HG03378 (cell line): ENCODE data around the gene RGS7.
"Not testable (repeated sequence)": the region's sequence is repeated elsewhere in the genome, so short reads cannot be mapped to it uniquely, and the experiment has no call there.

Experiments used
- ATAC-seq: cut with Tn5 transposase; IDR thresholded peaks from one replicate; pipeline ENCODE4 v1.9.1; 2021; ENCODE audit warnings: mild to moderate bottlenecking, moderate library complexity; ENCODE audit not compliant: unreplicated experiment

The RGS7 gene

DNA sequence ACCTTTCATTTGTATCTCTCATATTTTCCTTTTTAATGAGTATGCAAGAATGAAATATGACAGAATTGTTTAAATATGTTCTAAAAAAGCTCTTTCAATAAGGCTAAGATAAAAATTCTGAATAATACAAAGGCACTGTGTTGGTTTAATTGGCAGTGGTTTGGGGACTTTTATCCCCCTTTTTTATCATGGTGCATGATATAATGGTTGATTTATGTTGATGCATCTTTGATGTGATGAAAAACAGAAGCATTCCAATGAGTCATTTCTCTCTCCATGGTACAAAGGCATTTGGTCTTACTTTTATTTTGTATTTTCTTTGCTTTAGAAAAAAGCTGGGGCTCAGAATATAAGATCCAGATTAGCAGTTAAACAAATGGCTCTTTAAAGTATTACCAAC lies 617.9 kb downstream of the RGS7 start:
- no peak for ATAC-seq

DNA sequence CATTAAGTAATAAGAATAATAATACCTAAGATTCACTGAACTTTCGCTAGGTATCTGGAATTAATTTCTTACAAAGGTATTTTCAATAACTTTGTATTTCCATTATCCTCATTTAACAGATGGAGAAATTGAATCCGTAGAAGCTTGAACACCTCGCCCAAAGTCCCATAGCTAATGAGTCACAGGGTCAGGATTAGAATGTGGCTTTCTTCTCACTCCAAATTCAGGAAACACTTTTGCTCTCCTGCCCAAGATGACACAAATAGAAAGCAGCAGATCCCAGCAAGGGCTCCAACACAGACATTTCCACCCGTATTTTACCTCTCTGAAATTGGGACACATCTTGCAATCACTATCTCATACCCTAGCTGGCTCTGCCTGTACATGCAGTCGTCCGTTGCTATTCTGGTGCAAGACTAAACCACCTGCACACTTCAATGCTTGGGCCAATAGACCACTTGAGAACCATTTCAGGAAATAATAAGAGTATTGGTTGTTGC lies 619.2 kb downstream of the RGS7 start:
- no peak for ATAC-seq

DNA sequence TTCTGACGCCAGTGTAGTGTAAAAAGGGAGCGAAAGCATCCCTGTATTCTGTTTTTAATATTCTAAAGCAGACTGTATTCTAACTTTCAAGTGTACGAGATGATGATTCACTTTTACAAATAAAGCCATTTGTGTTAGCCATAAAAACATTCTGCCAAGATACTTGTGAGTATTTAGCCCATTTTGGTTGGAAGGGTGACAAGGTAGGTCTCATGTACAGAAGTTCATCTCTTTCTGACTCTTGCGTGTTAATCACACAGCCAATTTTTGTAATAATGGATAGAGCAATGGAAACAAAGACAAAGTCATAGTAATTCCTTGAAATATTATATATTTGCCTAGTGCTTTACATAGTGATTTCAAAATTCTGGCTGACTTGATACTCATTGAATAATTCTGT lies 619.7 kb downstream of the RGS7 start:
- ATAC-seq = no peak

DNA sequence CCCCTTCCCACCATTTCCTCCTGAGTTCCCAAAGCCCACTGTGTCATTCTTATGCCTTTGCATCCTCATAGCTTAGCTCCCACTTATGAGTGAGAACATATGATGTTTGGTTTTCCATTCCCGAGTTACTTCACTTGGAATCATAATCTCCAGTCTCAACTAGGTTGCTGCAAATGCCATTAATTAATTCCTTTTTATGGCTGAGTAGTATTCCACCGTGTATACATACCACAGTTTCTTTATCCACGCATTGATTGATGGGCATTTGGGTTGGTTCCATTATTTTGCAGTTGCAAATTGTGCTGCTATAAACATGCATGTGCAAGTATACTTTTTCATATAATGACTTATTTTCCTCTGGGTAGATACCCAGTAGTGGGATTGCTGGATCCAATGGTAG lies 622.3 kb downstream of the RGS7 start:
- not testable (repeated sequence) for ATAC-seq

DNA sequence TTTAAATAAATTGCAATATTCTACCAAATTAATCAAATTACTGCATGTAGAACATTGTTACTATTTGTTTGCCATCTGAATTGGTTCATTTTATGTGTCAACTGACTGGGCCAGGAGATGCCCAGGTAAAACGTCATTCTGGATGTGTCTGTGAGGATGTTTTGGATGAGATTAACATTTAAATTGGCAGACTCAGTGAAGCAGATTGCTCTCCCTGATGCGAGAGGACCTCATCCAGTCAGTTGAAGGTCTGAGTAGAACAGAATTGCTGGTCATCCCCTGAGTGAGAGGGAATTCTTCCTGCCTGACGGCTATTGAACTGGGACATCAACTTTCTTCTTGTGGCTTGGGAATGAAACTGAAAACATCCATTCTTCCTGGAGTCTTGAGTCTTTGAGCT lies 623.0 kb downstream of the RGS7 start:
- ATAC-seq = no peak

DNA sequence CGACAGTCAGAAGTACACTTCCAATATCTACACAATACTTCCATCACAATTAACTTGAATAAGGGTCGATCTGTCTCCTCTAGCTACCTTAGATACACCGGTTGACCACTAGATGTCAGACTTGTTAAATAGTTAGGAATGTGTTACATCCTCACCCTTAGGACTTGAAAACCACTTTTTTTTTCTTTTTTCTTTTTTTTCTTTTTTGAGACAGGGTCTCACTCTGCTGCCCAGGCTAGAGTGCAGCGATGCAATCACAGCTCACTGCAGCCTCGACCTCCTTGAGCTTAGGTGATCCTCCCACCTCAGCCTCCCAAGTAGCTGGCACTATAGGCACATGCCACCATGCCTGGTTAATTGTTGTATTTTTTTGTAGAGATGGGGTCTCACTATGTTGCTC lies 624.6 kb downstream of the RGS7 start:
- ATAC-seq = peak; percentile 94
